IPS DF 19.7 (cell line): ENCODE results near the gene RASD2.

Experiments used
- DNase-seq: peaks from one replicate; pipeline ENCODE4 v3.0.0-alpha.2; 2013; ENCODE audit warnings: low read depth, low spot score

RASD2 gene

DNA sequence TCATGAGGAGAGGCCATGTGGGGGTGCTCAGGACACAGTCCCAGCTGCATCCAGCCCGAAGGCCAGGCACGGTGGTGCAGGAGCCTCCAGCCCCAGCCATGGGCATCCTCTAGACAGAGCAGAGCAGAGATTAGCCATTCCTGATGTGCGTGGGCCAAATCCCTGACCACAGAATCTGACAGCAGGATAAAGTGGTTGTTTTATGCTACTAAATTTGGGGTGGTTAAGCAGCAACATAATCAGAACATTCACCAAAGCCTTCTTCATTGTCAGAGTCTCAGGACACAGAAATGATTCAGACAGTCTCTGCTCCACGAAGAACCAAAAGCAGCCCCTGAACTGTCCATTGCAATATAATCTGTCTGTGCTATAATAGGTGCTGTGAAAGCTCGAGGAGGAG is 19.7 kb downstream of the RASD2 start:
- no peak for DNase-seq

DNA sequence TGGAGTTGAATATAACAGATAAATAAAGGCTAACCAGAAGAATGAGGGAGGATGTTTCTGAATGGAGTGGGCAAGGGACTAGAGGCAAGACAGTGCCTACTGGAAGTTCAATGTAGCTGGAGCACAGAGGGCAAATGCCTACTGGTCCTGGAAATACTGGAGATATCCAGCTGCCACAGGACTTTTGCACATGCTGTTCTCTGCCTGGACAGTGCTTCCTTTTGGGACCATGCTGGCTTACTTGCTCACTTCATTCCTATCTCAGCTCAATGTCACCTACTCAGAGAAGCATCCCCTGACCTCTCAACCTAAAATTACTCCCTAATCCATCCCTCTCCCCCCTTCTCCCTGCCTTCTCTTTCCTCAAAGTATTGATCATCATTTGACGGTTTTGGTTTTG is 20.2 kb downstream of the RASD2 start:
- DNase-seq: no peak

DNA sequence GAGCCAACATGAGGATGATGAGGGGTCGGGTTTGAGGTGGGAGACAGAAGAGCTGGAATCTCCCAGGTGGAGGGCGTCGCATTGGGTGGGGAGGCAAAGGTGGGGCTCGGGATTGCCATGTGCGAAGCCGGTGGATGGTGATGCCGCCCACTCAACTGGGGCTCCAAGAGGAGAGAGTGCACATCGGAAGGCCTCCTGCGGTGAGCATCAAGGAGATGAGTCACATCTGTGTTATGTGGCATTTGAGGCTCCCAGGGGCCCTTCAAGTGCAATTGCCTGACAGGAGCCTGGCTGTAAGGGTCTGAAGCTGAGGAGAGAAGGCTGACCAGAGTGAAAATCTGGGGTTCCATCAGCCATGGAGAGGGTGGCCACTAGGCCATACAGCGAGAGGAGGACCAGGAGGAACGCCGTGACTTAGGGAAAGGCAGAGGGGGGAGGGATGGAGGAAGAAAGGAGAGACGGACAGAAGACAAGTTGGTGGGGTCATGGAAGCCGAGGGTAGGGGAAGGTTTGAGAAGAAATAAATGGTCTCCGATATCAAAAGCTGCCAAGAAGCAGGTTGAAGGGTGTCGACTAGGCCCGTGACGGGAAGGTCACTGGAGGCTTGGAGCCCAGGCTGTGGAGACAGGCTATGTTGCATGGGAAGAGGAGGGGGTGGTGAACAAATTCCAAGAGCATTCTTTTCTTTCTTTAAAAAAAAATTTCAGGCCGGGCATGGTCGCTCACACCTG is 21.3 kb downstream of the RASD2 start:
- DNase-seq: no peak

DNA sequence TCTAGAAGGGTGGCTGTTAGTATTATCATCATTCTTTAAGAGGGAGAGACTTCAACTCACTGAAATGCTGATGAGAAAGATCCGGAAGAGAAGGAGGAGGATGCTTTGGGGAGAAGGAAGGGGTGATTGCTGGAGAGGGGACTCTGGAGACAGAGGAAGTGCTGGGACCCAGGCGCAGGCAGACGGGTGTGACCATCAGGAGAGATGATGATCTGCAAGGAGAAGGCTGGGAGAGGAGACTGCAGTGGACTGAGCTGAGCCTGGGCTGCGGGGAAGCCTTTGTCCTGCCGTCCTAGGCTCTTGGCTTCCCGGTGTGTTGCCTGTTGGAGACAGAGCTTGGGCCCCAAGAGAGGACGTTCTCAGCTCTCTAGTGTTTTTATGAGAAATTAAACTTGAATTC is 22.6 kb downstream of the RASD2 start:
- no peak for DNase-seq

DNA sequence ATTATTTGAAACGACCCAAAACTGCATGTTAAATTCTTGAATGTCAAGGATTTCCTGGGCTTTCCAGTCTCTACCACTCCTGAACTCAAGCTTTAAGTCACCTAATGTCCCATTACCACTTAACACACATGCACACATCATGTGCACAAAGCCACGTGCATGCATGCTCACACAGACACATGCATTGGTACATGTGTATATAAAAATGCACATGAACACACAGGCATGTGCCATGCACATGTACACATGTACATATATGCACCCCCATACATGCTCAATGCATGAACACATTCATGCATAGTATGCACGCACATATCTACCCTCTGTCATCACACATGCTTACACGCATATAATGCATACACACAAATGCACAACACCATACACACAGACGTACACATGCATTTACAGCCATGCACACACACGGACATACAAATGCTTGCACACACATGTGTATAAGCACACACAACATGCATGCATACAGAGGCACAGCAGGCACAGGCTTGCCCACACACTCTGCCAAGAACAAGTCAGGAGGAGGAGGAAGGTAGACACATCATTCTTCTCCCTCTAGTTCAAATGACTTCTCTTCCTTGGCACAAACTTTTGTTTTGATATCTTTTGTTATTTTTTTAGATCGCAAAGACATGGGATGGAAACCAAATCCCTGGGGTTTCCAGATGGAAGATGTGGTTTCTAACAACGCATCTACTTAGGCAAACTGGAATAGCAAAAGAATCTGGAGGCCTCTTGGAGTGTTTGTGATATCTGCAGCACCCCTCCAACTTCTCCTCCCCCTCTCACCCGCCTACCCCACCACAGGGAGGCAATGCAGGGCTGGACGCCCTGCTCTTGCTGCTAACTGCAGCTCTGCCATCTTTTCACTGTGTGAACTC is 24.6 kb downstream of the RASD2 start:
- DNase-seq: no peak

DNA sequence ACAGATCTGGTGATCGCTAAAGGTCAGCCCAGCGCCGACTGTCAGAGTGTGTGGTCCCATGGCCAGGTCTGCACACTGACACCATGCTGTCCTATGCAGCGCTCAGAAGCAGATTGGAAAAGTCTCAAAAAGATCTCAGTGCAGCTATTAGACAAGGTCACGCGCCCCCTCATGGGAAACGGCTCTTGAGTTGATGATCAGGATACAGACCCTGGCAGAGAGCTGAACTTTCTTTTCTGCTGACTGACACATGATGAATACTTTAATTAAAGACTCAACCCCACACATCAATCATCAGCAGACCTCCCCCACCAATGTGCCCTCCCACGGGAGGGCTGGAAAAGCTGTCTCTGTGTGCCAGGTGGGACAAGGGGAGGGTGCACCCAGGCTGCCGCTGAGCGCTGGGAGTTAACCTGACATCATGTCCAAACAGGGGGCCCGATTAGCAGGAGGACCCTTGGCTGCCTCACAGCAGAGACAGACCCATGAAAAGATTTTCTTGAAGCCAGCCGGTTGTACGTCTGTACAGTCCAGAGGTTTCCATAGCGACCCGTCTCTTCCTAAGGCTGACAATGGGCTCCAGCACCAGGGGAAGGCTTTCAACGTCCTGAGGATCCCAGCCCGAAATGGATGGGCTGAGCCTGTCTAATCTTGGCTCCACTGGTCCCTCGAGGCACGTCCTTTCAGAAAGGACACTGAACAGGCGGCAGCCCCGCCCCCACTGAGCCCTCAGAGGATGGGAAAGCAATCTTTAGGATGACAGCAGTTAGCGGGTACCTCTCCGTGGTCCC is 26.9 kb downstream of the RASD2 start:
- no peak for DNase-seq

DNA sequence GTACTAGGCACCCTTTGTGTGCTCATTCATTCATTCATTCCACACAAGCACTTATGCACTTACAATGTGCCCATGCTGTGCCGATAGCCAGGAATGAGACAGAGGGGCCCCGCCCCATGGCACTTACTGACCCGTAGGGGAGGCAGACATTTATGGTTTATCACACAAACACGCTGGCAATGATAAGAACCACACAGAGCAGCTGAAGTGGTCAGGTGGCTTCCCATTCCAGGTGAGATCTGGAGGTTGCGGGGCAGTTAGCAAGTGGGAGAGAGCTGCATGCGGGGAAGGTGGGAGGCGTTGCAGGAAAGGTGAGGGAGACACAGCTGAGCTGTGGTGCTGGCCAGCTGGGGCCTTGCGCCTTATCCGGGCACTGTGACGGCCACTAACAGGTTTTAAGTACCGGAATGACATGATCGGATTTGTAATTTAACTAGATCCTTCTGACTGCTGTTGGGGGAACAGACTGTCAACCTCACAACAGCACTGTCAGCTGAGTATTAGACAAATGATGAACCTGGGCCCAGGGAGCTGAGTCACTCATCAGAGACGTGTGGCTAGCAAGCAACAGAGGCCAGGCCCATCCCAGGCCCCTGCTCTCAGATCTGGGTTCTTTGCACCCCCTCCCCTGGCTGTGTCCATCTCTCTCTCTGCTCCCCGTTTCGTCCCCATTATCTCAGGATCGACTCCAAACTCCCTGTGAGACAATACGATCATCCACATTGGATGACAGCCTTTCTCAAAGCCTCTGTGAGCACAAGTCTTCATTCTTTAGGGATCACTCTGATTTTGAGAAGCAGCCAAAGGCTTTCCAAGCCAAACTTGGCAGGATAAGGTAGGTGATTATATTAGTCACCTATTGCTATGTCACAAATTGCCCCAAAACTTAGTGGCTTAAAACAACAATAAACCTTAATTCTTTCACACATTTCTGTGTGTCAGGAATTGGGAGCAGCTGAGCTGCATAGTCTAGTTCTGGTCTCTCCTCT is 28.4 kb downstream of the RASD2 start:
- no peak for DNase-seq

DNA sequence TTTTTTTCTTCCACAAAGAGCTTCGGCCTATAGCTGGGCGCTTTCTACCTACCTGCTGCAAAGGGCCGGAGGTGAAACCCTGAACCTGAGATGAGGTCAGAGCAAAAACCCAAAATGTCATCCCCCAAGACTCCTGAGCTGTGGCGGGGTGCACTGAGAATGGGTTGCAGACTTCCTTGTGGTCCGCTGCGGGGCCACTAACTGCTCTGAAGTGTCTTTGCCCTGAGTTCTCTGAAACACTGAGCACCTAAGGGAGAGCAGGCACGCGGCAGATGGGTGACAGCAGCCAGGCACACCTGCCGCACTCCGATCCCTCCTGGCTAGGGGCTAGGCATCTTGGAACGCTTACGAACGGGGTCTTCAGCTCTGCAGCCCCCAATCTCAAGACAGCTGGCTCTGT is 29.3 kb downstream of the RASD2 start:
- no peak for DNase-seq

DNA sequence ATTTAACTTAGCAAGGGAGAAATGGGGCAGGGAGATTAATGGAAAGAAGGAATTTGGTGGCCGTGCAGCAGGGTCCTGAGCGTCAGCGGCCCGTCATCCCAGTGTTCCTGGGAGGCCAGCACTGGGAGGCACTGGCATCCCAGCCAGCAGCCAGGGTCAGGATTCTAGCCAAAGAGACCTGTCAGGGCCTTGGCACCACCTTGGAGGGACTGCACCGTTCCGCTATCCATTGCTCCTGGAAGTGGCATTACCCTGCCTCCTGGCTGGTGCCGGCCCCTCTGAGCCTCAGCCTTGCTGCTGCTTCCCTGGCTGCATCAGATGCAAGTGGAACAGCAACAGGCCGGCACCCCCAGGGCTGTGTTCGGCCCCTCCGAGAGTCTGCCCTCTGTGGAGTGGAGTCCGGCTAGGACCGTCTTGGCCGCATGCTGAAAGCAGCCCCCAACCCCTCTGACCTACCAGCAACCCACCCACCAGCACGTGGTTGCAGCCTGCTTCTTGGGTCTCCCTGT is 30.1 kb downstream of the RASD2 start:
- no peak for DNase-seq

DNA sequence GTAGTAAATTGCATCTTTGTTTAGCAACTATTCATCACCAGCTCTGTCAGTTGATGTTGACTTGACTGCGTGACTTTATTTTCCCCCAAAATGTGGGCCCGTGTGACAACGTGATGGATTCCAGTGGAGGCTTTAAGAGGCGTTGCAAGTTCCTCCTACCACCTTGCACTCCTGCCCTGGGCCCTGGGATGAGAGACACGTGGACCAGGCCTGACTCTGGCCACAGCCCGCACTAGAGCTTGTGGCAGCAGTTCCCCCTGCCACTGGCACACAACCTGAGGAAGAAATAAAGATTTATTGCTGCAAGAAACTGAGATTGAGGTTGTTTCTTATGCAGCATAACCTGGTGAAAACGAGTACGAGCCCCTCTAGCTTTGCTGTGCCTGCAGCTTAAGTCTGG is 31.9 kb downstream of the RASD2 start:
- no peak for DNase-seq

DNA sequence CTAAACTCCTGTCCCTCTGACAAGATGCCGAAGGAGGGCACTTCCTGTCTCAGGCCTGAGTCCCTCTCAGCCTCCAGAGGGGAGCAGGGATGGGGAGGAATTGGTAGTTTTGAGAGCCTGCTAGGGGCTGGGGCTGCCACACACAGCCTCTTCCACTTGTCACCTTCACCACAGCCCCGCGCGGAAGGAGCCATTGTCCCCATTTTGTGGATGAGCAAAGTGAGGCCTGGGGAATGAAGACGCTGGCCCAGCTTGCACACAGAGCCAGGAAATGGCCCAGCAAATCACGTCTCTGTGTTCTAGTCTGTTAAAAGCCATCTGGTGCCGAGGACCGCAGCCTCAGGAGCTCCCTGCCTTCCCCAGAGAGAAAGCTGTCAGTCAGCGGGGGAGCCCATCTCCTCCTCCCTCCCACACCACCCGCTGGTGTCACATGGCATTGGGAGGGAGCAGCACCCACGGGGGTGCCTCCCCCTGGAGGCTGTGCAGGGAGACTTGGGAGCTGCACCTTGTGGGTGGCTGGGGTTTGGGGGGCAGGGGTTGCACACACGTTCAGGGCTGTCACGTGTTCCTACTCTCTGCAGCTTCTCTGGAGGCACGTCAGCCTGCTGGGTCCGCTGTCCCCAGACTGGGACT is 34.6 kb downstream of the RASD2 start:
- no peak for DNase-seq

DNA sequence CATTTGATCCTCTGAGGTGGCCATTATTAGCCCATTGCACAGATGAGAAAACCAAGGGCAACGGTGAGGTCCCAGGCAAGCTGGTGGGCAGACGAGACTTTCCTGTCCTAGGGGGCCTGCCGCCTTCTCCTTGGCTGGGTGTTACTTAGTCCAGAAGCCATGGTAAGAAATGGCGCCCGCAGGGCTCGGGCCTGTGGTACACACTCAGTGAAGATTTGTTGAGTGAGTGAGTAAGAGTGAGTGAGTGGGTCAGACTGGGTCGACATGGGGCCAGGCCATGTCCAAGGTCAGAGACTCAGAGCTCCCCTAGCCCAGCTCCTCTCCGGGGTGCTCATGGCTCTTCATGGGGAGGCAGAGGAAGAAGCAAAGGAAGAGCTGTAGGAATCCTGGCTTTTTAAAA is 36.0 kb downstream of the RASD2 start:
- DNase-seq: no peak

DNA sequence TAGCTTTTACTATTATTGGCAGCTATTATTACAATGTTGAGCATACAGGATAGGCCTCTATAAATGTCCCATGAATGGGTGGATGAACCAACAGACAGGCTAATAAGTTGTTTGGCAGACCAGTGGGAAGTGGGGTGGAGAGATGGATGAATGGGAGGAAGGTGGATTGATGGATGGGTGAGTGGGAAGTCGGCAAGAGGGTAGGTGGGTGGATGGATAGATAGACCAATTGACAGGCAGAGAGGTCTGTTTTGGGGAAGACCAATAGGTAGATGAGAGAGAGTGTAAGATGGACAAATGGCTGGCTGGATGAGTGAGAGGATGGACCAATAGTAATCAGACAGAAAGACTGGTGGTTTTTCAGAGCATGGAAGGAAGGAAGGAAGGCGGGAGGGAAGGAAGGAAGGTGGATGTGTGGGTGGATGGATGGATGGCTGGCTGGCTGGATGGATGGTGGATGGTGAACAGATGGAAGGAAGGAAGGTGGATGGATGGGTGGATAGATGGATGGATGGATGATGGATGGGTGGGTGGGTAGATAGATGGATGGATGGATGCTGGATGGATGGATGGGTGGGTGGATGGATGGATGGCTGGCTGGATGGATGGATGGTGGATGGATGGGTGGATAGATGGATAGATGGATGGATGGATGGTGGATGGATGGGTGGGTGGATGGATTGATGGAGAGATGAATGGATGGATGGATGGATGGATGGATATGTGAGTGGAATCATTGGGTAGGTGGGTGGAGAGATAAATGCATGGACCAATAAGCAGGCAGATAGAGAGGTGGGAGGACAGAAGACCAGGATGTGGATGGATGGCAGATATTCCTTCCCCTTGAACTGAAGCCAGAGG is 37.4 kb downstream of the RASD2 start:
- DNase-seq: no peak

DNA sequence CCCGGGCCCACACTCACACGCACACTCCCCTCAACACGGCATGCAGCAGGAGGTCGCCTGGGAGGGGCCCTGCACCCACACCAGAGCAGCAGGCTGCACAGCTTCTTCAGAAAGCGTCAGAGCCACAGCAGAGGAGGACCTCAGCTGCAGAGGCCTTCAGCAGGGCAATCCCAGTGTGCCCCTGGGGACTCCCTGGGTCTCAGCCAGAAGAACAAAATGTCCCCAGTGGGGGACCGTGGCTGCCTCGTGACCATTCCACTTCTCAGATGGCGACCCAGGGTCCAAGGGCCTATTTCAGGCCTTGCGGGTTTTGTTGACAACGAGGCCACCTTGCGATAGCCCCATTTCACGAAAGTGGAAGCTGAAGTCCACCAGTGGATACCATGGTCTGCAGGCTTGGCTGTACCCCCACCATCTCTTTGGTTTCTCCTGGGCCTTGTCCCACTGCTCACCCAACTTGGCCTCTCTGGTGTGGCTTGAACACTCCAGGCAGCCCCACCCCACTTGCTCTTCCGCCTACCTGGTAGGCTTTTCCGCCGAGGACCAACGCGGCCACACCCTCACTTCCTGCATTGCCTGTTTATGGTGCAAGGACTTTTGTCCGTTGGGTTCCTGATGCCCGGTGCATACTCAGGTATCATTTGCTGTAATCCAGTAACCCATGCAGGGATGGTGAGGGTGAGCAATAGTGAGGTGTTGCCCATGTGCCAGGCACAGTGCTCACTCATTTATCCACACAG is 38.4 kb downstream of the RASD2 start:
- DNase-seq: no peak

DNA sequence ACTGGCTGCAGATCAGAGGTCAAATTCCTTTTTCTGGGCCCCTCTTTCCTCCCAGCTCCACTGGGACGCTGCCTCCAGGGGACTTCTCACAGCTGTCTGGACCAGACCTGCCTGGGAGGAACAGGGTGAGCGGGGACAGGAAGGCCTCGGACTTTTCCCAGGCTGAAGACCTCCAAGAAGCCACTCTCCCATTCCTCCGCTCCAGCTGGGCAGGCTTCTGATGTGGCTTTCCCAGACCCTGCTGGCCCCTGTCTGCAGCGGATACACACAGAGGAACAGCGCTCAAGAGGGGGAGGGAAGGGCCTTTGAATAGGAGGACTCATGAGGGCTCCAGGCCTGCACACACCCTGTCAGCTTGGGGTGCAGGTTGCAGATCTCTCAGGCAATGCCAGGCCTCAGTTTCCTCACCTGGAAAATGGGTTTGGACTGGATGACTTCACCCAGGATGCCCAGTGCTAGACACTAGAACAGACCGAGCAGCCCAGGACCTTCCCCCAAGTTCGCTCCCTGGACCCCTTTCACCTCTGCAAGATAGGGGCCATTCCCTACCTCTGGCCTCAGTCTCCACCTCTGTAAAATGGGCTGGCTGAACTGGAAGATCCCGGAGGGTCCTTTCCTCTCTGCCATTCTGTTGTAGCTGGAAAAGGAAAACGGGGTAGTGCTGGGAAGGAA is 39.9 kb downstream of the RASD2 start:
- DNase-seq: no peak

DNA sequence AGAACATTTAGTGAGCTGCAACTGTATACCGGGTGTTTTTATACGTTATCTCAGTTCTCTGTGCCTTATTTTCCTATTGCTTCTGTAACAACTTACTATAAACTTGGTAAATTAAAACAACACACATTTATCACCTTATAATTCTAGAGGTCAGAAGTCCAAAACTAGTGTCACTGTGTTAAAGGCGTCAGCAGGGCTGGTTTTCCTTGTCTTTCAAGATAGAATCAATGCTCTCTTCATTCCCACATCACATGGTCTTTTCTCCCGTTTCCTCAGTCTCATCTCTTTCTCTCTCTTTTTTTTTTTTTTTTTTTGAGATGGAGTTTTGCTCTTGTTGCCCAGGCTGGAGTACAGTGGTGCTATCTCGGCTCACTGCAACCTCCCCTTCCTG is 40.4 kb downstream of the RASD2 start:
- DNase-seq: no peak

DNA sequence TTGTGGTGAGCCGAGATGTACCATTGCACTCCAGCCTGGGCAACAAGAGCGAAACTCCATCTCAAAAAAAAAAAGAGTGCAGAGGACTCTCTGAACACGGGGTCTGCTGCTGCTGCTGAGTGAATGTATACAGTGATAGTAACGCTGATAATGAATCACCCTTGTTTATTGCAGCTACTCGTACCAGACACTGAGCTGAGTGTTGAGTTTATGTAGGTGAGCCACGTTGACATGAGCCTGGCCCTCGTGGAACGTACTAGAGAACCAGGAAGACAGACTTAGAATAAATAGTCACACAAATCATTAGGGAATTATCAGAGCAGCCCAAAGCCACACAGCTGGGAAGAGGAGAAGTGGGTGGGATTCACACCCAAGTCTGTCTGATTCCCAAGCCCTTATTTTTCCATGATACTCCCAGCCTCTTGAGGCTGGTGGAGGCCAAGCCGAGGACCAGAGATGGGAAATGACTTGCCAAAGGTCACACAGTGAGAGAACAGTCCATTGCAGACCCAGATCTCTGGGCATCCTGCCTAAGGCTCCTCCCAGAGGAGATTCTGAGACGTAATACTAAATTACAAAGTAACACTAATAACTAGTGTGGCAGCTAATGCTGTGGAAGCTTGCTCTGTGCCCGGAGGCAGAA is 41.7 kb downstream of the RASD2 start:
- DNase-seq: no peak
